K562 (cell line): ENCODE measurements around the gene PPDPF. TPM values are rescaled to one million over a fixed set of nuclear protein-coding genes. Genes with fewer than 3 reads are reported as not detected.

Experiments
- ATAC-seq: fragments of 200-7000 bp; cut with Tn5 transposase; 3 replicates; pipeline ENCODE4 v1.9.1; 2020; ENCODE audit warnings: moderate library complexity
- BruUV-seq: library from RNA; stranded (reverse); fragments of 400-500 nt; replicated peaks from 2 replicates; lab custom pipeline; 2021; lab: Mats Ljungman, UMichigan
- CTCF ChIA-PET: fragments of 300-600 bp; formaldehyde crosslinking; extraction: SDS; loops from one replicate; lab custom pipeline; 2021; ENCODE audit warnings: low intra/inter-chr PET ratio; lab: Yijun Ruan, JAX
- POLR2A ChIA-PET: fragments of 300-600, 350-650 bp; sonication (Branson Sonifier 250); formaldehyde crosslinking; extraction: SDS; loops from one replicate; lab custom pipeline; 2021; ENCODE audit warnings: antibody characterized with exemption, inconsistent platforms; lab: Yijun Ruan, JAX
- DNase-seq, 4 experiments: peaks; one replicate each; pipeline versions ENCODE4 v3.0.0 to v3.0.0-alpha.2; 2011 to 2018; ENCODE audit warnings: low spot score in 3 of 4, mixed read lengths in 3 of 4; ENCODE audit errors: extremely low read depth in 1 of 4
- FAIRE-seq: peaks from 2 replicates; lab custom pipeline; 2011; peaks lifted over from hg19 to GRCh38; lab: Jason Lieb, UNC
- H2AFZ ChIP-seq: 2 replicates; pipeline ENCODE4 v1.6.0; 2011; ENCODE audit warnings: low read depth, low read length, control low read depth, inconsistent platforms
- H3K27ac ChIP-seq: fragments of 200-600 bp; 3 replicates; pipeline ENCODE4 v1.8.0; 2011; ENCODE audit warnings: low read depth, mild to moderate bottlenecking, control low read depth, inconsistent platforms, low read length, moderate library complexity, mixed read lengths; ENCODE audit errors: extremely low read depth
- H3K27me3 ChIP-seq, 2 experiments: fragments of 300-600 bp in 1 of 2; 2 replicates in 1 of 2; 3 replicates in 1 of 2; pipeline versions ENCODE4 v1.6.0 to v1.8.0; 2011; ENCODE audit warnings: inconsistent platforms in 2 of 2, low read length in 2 of 2, mild to moderate bottlenecking in 1 of 2, mixed read lengths in 1 of 2, moderate library complexity in 1 of 2; ENCODE audit not compliant: control insufficient read depth in 2 of 2, insufficient read depth in 2 of 2
- H3K36me3 ChIP-seq: fragments of 300-600 bp; 3 replicates; pipeline ENCODE4 v1.8.0; 2011; ENCODE audit warnings: mild to moderate bottlenecking, low read length, inconsistent platforms; ENCODE audit not compliant: control insufficient read depth, insufficient read depth
- H3K4me1 ChIP-seq, 2 experiments: fragments of 200-600 bp in 1 of 2; replicated peaks in 1 of 2; 2 replicates in 1 of 2; 3 replicates in 1 of 2; pipeline versions ENCODE4 v1.5.1 to v1.8.0; 2011; ENCODE audit warnings: inconsistent platforms in 2 of 2, low read length in 2 of 2, mild to moderate bottlenecking in 1 of 2, mixed read lengths in 1 of 2, moderate library complexity in 1 of 2; ENCODE audit not compliant: control insufficient read depth in 2 of 2, insufficient read depth in 2 of 2
- H3K4me2 ChIP-seq: 2 replicates; pipeline ENCODE4 v1.6.1; 2011; ENCODE audit warnings: low read length, control low read depth, inconsistent platforms, mixed read lengths; ENCODE audit not compliant: insufficient read depth
- H3K4me3 ChIP-seq: fragments of 200-600 bp; sonication (generic), shearing (Covaris generic); 2 replicates; pipeline ENCODE4 v1.5.1; 2016; ENCODE audit warnings: control low read depth, inconsistent platforms
- H3K79me2 ChIP-seq: fragments of 200-600 bp; 3 replicates; pipeline ENCODE4 v1.8.0; 2011; ENCODE audit warnings: low read length, inconsistent platforms; ENCODE audit not compliant: control insufficient read depth, insufficient read depth
- H3K9ac ChIP-seq, 2 experiments: 2 replicates each; pipeline versions ENCODE4 v1.6.0 to v1.6.1; 2011; ENCODE audit warnings: low read depth in 2 of 2, low read length in 2 of 2, control low read depth in 1 of 2, inconsistent platforms in 1 of 2, mild to moderate bottlenecking in 1 of 2, mixed read lengths in 1 of 2; ENCODE audit not compliant: insufficient read depth in 1 of 2
- H3K9me1 ChIP-seq: one replicate; pipeline ENCODE4 v1.6.0; 2011; ENCODE audit warnings: inconsistent platforms, mild to moderate bottlenecking, low read length, moderate library complexity; ENCODE audit not compliant: control insufficient read depth, insufficient read depth
- H3K9me3 ChIP-seq: replicated peaks from 2 replicates; pipeline ENCODE4 v1.5.1; 2011; ENCODE audit warnings: low read depth, low read length, inconsistent platforms; ENCODE audit not compliant: control insufficient read depth, insufficient read depth
- H4K20me1 ChIP-seq: replicated peaks from 2 replicates; pipeline ENCODE4 v1.6.1; 2011; ENCODE audit warnings: low read length, inconsistent platforms, mixed read lengths; ENCODE audit not compliant: control insufficient read depth, insufficient read depth
- NR1H2 ChIP-seq: sonication (generic); formaldehyde crosslinking; IDR thresholded peaks from 2 replicates; pipeline ENCODE4 v1.4.0; 2020; ENCODE audit warnings: mild to moderate bottlenecking, missing genetic modification reagents
- POLR2G ChIP-seq: fragments of 200-400 bp; formaldehyde crosslinking; IDR thresholded peaks from 2 replicates; pipeline ENCODE4 v1.6.1; 2017; ENCODE audit warnings: low read depth, mild to moderate bottlenecking, antibody characterized with exemption, low read length, moderate library complexity
- RBFOX2 ChIP-seq: fragments of 200-400 bp; formaldehyde crosslinking; IDR thresholded peaks from 2 replicates; pipeline ENCODE4 v1.6.1; 2017; ENCODE audit warnings: low read depth, mild to moderate bottlenecking, low read length, moderate library complexity
- ZC3H4 ChIP-seq: sonication (generic); formaldehyde crosslinking; IDR thresholded peaks from 2 replicates; pipeline ENCODE4 v1.9.0; 2021; ENCODE audit warnings: missing genetic modification reagents, borderline replicate concordance
- ZNF24 ChIP-seq: fragments of 450-650 bp; IDR thresholded peaks from 2 replicates; pipeline ENCODE4 v1.6.1; 2016
- ZNF77 ChIP-seq: fragments of 250-450 bp; sonication (Bioruptor Pico); IDR thresholded peaks from 2 replicates; pipeline ENCODE4 v1.5.0; 2020
- WGBS: fragments of 100-300 bp; shearing (Covaris generic); methylation state at CpG from one replicate; pipeline ENCODE4 v1.1.6; 2016; ENCODE audit warnings: low coverage, mixed read lengths; ENCODE audit not compliant: insufficient coverage; ENCODE audit errors: missing lambda C conversion rate; 5-methylcytosine and 5-hydroxymethylcytosine counted together
- in situ Hi-C: fragments of 300-500 bp; cut with MboI; formaldehyde crosslinking; loops from 4 replicates; pipeline ENCODE4 v1.15.0; 2018; ENCODE audit warnings: inconsistent platforms, mixed read lengths
- intact Hi-C: fragments of 100-400 bp; cut with micrococcal nuclease; formaldehyde crosslinking; loops from 2 replicates; pipeline ENCODE4 v1.14.2; 2022
- polyA plus RNA-seq, 8 experiments: library from polyadenylated mRNA; depleted of rRNA in 4 of 8; stranded (reverse) in 5 of 8; unstranded in 3 of 8; fragments of >200 nt; fragmentation: Nextera tagmentation in 2 of 8; fragmentation: Illumina TruSeq in 1 of 8; extraction: Ambion mirVana in 2 of 8; extraction: Trizol in 1 of 8; gene quantifications; 2 replicates each; pipeline versions ENCODE4 v1.2.1 to v1.2.3, GENCODE V29; 2011 to 2014; ENCODE audit warnings: inconsistent platforms in 1 of 8, missing spikeins in 1 of 8
- total RNA-seq, 7 experiments: library from RNA; depleted of rRNA in 6 of 7; stranded (reverse); fragments of >200 nt in 6 of 7; fragmentation: Illumina TruSeq in 2 of 7; extraction: Trizol in 2 of 7; gene quantifications; 2 replicates each; pipeline versions ENCODE4 v1.2.1 to v1.2.3, GENCODE V29; 2011 to 2021; ENCODE audit warnings: low replicate concordance in 1 of 7
- TF ChIP-seq, protein P1 (sequence below): sonication (generic); formaldehyde crosslinking; IDR thresholded peaks from 2 replicates; pipeline ENCODE4 v1.8.0; 2023; ENCODE audit warnings: mild to moderate bottlenecking, missing genetic modification reagents

Gene PPDPF
- total and polyA plus RNA-seq, 9 of the 15 experiments (the other 6 are each of a cell fraction or from before 2014, with no cell fraction given), result 0.77 to 233 (median 10.5) TPM

DNA sequence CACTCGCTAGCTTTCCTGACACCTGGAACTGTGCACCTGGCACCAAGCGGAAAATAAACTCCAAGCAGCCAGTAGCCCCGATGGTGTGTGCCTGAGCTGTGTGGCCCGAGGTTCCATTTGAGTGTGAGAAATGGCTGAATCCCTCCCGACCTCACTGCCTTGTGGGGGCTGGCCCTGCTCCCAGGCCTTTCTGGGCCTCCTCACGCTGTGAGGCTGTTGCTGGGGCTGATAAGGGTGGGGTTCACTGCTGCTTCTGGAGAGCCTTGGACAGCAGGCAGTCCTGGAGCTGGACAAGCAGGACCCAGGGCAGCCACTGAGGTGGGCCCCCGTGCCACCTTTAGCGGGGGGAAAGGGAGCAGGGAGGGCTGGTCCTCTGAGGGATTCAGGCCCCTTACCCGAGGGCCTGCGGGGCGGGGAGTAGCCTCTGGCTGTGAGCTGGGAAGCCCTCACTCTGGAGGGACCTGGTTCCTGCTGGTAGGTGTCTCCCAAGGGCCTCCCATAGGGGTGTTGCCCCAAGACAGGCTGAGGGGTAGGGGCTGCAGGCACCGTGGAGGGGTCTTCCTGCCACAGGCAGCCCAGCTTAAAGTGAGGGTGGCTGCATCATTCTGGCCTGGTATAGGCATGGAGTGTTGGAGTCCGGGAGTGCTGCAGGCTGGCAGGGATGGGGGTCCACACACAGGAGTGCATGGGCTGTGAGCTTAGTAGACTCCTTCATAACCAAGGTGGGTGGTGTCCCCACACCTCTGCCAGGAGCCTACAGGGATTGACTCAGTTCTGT is 1.7 kb downstream of the PPDPF start:
- in situ Hi-C loops, result no loop called here
- WGBS, result 86% methylated on average over 12 of the region's 13 CpGs
- Histone ChIP-seq H3K9me1 (no peaks in the 10 kb centered on the region), H3K4me2 (no peak overlapping the region; the same call in 1 of the 2 replicates), H3K9me3 (peaks cover 7% of the 10 kb centered on the region), H2AFZ (no peak overlapping the region), H3K4me1 (peaks cover 10 to 57% of the 10 kb centered on the region in 2 experiments), H3K4me3 (no peak overlapping the region), H3K9ac (0 out of 4 replicates have a peak overlapping the region, but pooled peaks of 1 of the 2 experiments have one; percentile 31), H3K27me3 (peaks cover 19 to 22% of the 10 kb centered on the region in 2 experiments), H4K20me1 (no peaks in the 10 kb centered on the region), H3K36me3 (peaks cover 23% of the 10 kb centered on the region; the same call in 2 of the 3 replicates), H3K79me2 (peaks cover 14% of the 10 kb centered on the region), H3K27ac (no peak overlapping the region)
- POLR2A ChIA-PET, result interaction anchor here (0.6 to 4.0 kb wide), 9 partner anchors 10 to 250 kb away, joined by 3 to 27 read pairs (median 4); no protein-coding TSS in a partner anchor
- CTCF ChIA-PET, result no interaction called here
- DNase-seq (no peak), ATAC-seq (no peak), FAIRE-seq (no peak)
- BruUV-seq, result no TSS peak
- TF ChIP-seq ZC3H4 (0 out of 2 replicates have a peak, but pooled peaks have one; percentile 42), NR1H2 (CRISPR knock-in tag) (no peak), POLR2G (peak; percentile 73), ZNF24 (no peak), RBFOX2 (peak; percentile 69), ZNF77 (CRISPR knock-in tag) (no peak)
- TF ChIP-seq, protein P1, sequence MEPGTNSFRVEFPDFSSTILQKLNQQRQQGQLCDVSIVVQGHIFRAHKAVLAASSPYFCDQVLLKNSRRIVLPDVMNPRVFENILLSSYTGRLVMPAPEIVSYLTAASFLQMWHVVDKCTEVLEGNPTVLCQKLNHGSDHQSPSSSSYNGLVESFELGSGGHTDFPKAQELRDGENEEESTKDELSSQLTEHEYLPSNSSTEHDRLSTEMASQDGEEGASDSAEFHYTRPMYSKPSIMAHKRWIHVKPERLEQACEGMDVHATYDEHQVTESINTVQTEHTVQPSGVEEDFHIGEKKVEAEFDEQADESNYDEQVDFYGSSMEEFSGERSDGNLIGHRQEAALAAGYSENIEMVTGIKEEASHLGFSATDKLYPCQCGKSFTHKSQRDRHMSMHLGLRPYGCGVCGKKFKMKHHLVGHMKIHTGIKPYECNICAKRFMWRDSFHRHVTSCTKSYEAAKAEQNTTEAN, result 0 out of 2 replicates have a peak, but pooled peaks have one; percentile 60
- intact Hi-C loops, result no loop called here
